ENCODE measurements around the gene VPS13C.

Gene VPS13C

GRCh38 chr15:62069551-62069950, 9.3 kb upstream of the VPS13C start:
- Histone ChIP-seq H3K36me3 (ENCODE audit: insufficient read depth, low read length) (no peaks in the 10 kb centered on the region), H3K9me3 (ENCODE audit: insufficient read depth, low read depth, low read length) (no peaks in the 10 kb centered on the region), H3K27me3 (ENCODE audit: insufficient read depth, low read length, poor library complexity, severe bottlenecking) (no peaks in the 10 kb centered on the region), H3K4me1 (ENCODE audit: insufficient read depth, low read length, poor library complexity, severe bottlenecking) (no peaks in the 10 kb centered on the region), H3K9me2 (replicated peaks; ENCODE audit: low read depth, low read length) (no peaks in the 10 kb centered on the region), H3K4me3 (ENCODE audit: low read length, poor library complexity, severe bottlenecking) (no peak overlapping the region), H4K20me1 (ENCODE audit: insufficient read depth, low read length, poor library complexity, severe bottlenecking) (no peaks in the 10 kb centered on the region), H2AFZ (ENCODE audit: low read length) (no peak overlapping the region), H3K9ac (ENCODE audit: low read depth, low read length, poor library complexity, severe bottlenecking) (no peak overlapping the region), H3K79me2 (ENCODE audit: insufficient read depth, low read length) (no peaks in the 10 kb centered on the region), H3F3A (ENCODE audit: low read depth) (no peaks in the 10 kb centered on the region), H3K4me2 (ENCODE audit: low read depth, low read length, poor library complexity, severe bottlenecking) (no peak overlapping the region)
- TF ChIP-seq, protein P1, sequence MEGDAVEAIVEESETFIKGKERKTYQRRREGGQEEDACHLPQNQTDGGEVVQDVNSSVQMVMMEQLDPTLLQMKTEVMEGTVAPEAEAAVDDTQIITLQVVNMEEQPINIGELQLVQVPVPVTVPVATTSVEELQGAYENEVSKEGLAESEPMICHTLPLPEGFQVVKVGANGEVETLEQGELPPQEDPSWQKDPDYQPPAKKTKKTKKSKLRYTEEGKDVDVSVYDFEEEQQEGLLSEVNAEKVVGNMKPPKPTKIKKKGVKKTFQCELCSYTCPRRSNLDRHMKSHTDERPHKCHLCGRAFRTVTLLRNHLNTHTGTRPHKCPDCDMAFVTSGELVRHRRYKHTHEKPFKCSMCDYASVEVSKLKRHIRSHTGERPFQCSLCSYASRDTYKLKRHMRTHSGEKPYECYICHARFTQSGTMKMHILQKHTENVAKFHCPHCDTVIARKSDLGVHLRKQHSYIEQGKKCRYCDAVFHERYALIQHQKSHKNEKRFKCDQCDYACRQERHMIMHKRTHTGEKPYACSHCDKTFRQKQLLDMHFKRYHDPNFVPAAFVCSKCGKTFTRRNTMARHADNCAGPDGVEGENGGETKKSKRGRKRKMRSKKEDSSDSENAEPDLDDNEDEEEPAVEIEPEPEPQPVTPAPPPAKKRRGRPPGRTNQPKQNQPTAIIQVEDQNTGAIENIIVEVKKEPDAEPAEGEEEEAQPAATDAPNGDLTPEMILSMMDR (conservative IDR thresholded peaks at IDR 0.05; ENCODE audit: low read length) = no peak
- no peak for TF ChIP-seq EZH2phosphoT487 (IDR thresholded peaks at IDR 0.05; ENCODE audit: borderline replicate concordance)

- Histone ChIP-seq H3K4me2 (ENCODE audit: low read depth, low read length, poor library complexity, severe bottlenecking) (no peak overlapping the region), H4K20me1 (ENCODE audit: insufficient read depth, low read length, poor library complexity, severe bottlenecking) (no peaks in the 10 kb centered on the region), H3K9me2 (replicated peaks; ENCODE audit: low read depth, low read length) (no peaks in the 10 kb centered on the region), H3K4me3 (ENCODE audit: low read length, poor library complexity, severe bottlenecking) (no peak overlapping the region), H3K9me3 (ENCODE audit: insufficient read depth, low read depth, low read length) (no peaks in the 10 kb centered on the region), H3K9ac (ENCODE audit: low read depth, low read length, poor library complexity, severe bottlenecking) (no peak overlapping the region), H3F3A (ENCODE audit: low read depth) (no peaks in the 10 kb centered on the region), H3K27me3 (ENCODE audit: insufficient read depth, low read length, poor library complexity, severe bottlenecking) (no peaks in the 10 kb centered on the region), H2AFZ (ENCODE audit: low read length) (no peak overlapping the region), H3K4me1 (ENCODE audit: insufficient read depth, low read length, poor library complexity, severe bottlenecking) (no peaks in the 10 kb centered on the region), H3K79me2 (ENCODE audit: insufficient read depth, low read length) (no peaks in the 10 kb centered on the region), H3K36me3 (ENCODE audit: insufficient read depth, low read length) (no peaks in the 10 kb centered on the region)
- no peak for TF ChIP-seq EZH2phosphoT487 (IDR thresholded peaks at IDR 0.05; ENCODE audit: borderline replicate concordance)
- TF ChIP-seq, protein P1 (conservative IDR thresholded peaks at IDR 0.05; ENCODE audit: low read length) = no peak
Measured at GRCh38 chr15:62068810-62069167, 8.5 kb upstream of the VPS13C start.

GRCh38 chr15:62068071-62068809, 8.0 kb upstream of the VPS13C start:
- H3K4me3 ChIP-seq (ENCODE audit: low read length, poor library complexity, severe bottlenecking) = no peak overlapping the region

More at GRCh38 chr15:62068071-62068809, 8.0 kb upstream of the VPS13C start:
- Histone ChIP-seq H4K20me1 (ENCODE audit: insufficient read depth, low read length, poor library complexity, severe bottlenecking) (no peaks in the 10 kb centered on the region), H2AFZ (ENCODE audit: low read length) (no peak overlapping the region), H3K9me3 (ENCODE audit: insufficient read depth, low read depth, low read length) (no peaks in the 10 kb centered on the region), H3K79me2 (ENCODE audit: insufficient read depth, low read length) (no peaks in the 10 kb centered on the region), H3F3A (ENCODE audit: low read depth) (no peaks in the 10 kb centered on the region), H3K9me2 (replicated peaks; ENCODE audit: low read depth, low read length) (no peaks in the 10 kb centered on the region), H3K9ac (ENCODE audit: low read depth, low read length, poor library complexity, severe bottlenecking) (no peak overlapping the region), H3K4me1 (ENCODE audit: insufficient read depth, low read length, poor library complexity, severe bottlenecking) (no peaks in the 10 kb centered on the region), H3K4me2 (ENCODE audit: low read depth, low read length, poor library complexity, severe bottlenecking) (no peak overlapping the region), H3K27me3 (ENCODE audit: insufficient read depth, low read length, poor library complexity, severe bottlenecking) (no peaks in the 10 kb centered on the region), H3K36me3 (ENCODE audit: insufficient read depth, low read length) (no peaks in the 10 kb centered on the region)
- TF ChIP-seq EZH2phosphoT487 (IDR thresholded peaks at IDR 0.05; ENCODE audit: borderline replicate concordance) = no peak
- TF ChIP-seq, protein P1 (conservative IDR thresholded peaks at IDR 0.05; ENCODE audit: low read length) = no peak
